Erythroblast (primary cell): Measurements from ENCODE around the gene SAMD4A.

Experiments
- DNase-seq, 2 experiments: peaks; one replicate each; lab custom pipeline; 2025; lab: John Stamatoyannopoulos, UW
- GATA1 ChIP-seq: IDR thresholded peaks from 2 replicates; pipeline ENCODE4 v1.6.1; 2011; ENCODE audit warnings: low read depth, mild to moderate bottlenecking, control low read depth, low read length, moderate library complexity
- POLR2A ChIP-seq: IDR thresholded peaks from 2 replicates; pipeline ENCODE4 v1.6.1; 2011; ENCODE audit warnings: mild to moderate bottlenecking, low read length

Gene SAMD4A

GRCh38 chr14:54674046-54674741, 107.3 kb downstream of the SAMD4A start:
- TF ChIP-seq POLR2A (no peak), GATA1 (no peak)
- DNase-seq: no peak

DNA sequence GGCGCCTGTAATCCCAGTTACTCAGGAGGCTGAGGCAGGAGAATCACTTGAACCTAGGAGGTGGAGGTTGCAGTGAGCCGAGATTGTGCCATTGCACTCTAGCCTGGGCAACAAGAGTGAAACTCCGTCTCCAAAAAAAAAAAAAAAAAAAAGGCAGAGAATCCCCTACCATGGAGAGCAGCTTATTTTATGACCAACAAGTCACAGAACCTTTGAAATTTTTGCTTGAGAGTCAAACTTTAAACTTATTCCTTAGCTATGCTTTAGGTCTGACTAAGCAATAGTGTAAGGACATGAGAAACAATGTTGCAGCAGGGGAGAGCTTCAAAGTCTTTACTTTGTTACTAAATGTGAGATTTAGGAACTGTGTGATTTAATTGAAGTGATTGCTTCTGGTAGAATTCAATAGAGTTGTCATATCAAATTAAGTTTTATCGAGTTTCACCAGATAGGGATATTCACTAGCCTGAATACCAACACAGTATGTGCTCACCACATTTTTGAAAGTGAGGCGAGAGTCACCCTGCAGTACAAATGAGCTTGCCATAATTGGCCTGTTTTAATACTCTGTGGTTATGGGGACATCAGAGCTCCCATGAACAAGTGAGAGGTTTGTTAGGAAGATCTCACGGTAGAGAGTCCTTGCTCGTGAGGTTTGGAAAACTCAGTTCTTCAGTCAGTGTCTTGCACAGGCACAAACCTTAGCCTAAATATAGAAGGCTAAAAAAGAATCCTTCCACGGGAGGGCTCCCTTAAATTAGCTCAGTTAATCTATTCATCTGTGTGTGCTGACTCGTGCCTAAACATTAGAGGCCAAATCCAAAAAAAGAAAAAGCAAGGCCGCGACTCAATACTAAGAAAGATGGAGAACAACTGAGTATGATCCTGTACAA, 108.6 kb downstream of the SAMD4A start:
- TF ChIP-seq GATA1 (no peak), POLR2A (no peak)
- no peak for DNase-seq

GRCh38 chr14:54676812-54677708, 110.1 kb downstream of the SAMD4A start:
- no peak for DNase-seq
- TF ChIP-seq POLR2A: no peak
- no peak for TF ChIP-seq GATA1

GRCh38 chr14:54680651-54681050, 113.7 kb downstream of the SAMD4A start:
- DNase-seq: no peak
- TF ChIP-seq GATA1 (no peak), POLR2A (no peak)

GRCh38 chr14:54681811-54682261, 114.9 kb downstream of the SAMD4A start:
- DNase-seq: no peak
- TF ChIP-seq GATA1: no peak
- TF ChIP-seq POLR2A: no peak

- no peak for DNase-seq
- TF ChIP-seq GATA1 (no peak), POLR2A (no peak)
These were observed 115.7 kb downstream of the SAMD4A start for GRCh38 chr14:54682578-54682977.

GRCh38 chr14:54683882-54684794, 117.2 kb downstream of the SAMD4A start:
- no peak for DNase-seq
- TF ChIP-seq GATA1 (no peak), POLR2A (no peak)

DNA sequence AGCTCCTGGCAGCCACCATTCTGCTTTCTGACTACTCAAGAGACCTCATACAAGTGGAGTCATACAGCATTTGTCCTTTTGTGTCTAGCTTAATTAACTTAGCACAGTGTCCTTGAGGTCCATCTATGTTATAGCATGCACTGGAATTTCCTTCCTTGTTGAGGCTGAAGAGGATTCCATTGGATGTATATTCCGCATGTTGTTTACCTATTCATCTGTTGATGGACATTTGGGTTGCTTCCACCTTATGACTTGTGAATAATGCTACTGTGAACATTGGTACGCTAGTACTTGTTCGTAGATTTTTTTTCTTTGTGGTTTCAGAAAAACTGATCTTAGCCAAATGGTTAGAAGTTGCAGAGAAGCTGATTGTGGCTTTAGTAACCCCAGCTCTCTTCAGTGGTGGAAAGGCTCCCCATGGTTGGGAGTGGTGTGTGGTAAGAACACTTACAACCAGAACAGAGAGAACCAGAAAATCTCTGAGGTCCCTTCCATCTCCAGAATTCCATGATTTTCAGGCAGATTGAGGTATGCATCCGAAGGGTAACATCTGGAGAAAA, 118.4 kb downstream of the SAMD4A start:
- TF ChIP-seq GATA1 (no peak), POLR2A (no peak)
- DNase-seq: no peak

- no peak for DNase-seq
- TF ChIP-seq POLR2A: no peak
- no peak for TF ChIP-seq GATA1
These were observed 119.4 kb downstream of the SAMD4A start for GRCh38 chr14:54686219-54686870.

DNA sequence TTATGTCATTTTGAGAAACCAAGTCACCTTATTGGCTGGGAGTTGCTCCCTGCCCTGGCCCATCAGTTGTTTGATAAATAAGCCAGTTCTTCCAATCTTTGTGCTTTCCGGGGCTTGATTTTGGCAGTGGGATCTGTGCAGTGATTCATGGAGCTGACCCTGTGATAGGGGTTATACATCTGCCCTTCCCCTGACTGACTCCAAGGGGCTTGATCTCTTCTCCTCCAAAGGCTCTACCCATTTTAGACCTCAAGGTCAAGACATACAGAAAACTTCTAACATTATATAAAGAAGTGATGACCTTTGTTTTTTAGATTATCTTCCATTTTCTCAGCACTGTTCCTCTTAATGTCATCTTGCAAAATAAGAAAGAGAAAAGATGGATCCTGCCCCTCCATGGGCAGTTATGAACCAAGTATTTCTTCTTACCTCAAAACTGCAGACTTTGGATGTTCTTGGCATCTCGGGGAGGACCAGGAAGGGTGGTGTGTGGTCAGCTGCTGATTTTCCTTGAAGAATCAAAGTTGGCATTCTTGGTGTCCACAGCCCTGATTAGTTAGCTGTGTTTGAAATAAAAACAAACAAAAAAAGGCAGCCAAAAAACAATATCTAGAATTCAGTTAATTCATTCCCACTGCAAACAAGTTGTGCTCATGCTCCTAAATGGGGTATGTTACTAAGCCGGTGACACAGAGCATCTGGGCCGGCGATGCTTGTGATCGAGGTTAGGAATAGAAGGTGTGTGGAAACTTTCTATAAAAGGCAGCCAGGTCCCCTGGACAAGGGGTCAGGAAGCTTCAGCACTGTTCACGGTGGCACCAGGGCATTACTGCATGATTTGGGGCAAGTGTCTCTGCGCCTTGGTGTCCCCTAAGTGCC, 120.2 kb downstream of the SAMD4A start:
- TF ChIP-seq GATA1: no peak
- TF ChIP-seq POLR2A: no peak
- DNase-seq: no peak

DNA sequence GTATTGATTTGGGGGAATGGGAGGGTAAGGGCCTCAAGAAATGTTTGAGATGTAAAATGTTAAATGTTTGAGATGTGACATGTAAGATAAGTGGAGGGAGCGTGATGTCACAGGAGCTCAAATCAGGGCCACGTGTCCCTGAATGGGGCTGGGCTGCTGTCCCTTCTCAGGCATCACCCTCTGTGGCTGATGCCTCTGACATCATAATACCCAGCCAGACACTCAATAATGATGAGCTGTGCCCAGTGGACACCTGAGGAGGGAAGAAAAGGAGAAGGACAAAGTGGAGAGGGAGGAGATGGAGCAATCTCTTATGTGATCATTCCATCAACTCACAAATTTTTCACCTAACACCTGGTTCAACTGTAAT, 120.8 kb downstream of the SAMD4A start:
- DNase-seq: no peak
- TF ChIP-seq GATA1 (no peak), POLR2A (no peak)

- no peak for DNase-seq
- TF ChIP-seq POLR2A (no peak), GATA1 (no peak)
These were observed 121.3 kb downstream of the SAMD4A start for GRCh38 chr14:54688229-54688628.
